Astrocyte (in vitro differentiated cells and primary cell): ENCODE data around the gene APC2. TPM values are rescaled to one million over a fixed set of nuclear protein-coding genes. Genes with fewer than 3 reads are reported as not detected.

Source experiments
- DNase-seq: peaks from one replicate; pipeline ENCODE4 v3.0.0-alpha.2; 2010; ENCODE audit warnings: low read depth
- FAIRE-seq: peaks from 2 replicates; lab custom pipeline; 2011; peaks lifted over from hg19 to GRCh38; lab: Jason Lieb, UNC
- H2AFZ ChIP-seq: 2 replicates; pipeline ENCODE4 v1.6.0; 2012; ENCODE audit warnings: low read depth, low read length, inconsistent platforms
- H3K27ac ChIP-seq: 2 replicates; pipeline ENCODE4 v1.5.1; 2011; ENCODE audit warnings: low read depth, low read length, inconsistent platforms
- H3K27me3 ChIP-seq: 2 replicates; pipeline ENCODE4 v1.6.0; 2011; ENCODE audit warnings: low read length, inconsistent platforms; ENCODE audit not compliant: insufficient read depth
- H3K36me3 ChIP-seq: 2 replicates; pipeline ENCODE4 v1.5.1; 2011; ENCODE audit warnings: low read length, inconsistent platforms; ENCODE audit not compliant: insufficient read depth
- H3K4me1 ChIP-seq: 2 replicates; pipeline ENCODE4 v1.5.1; 2011; ENCODE audit warnings: low read length, inconsistent platforms; ENCODE audit not compliant: insufficient read depth
- H3K4me2 ChIP-seq: 2 replicates; pipeline ENCODE4 v1.6.0; 2012; ENCODE audit warnings: low read length, inconsistent platforms
- H3K4me3 ChIP-seq: 2 replicates; pipeline ENCODE4 v1.5.1; 2011; ENCODE audit warnings: low read depth, mild to moderate bottlenecking, low read length, inconsistent platforms; ENCODE audit not compliant: insufficient read depth
- H3K79me2 ChIP-seq: 2 replicates; pipeline ENCODE4 v1.6.0; 2012; ENCODE audit warnings: mild to moderate bottlenecking, low read length, inconsistent platforms; ENCODE audit not compliant: insufficient read depth
- H3K9ac ChIP-seq: 2 replicates; pipeline ENCODE4 v1.6.0; 2012; ENCODE audit warnings: mild to moderate bottlenecking, low read length, inconsistent platforms
- H3K9me3 ChIP-seq: 2 replicates; pipeline ENCODE4 v1.5.1; 2012; ENCODE audit warnings: low read depth, mild to moderate bottlenecking, low read length, inconsistent platforms; ENCODE audit not compliant: insufficient read depth
- H4K20me1 ChIP-seq: 2 replicates; pipeline ENCODE4 v1.6.0; 2012; ENCODE audit warnings: low read length, inconsistent platforms; ENCODE audit not compliant: insufficient read depth
- H3K27ac Mint-ChIP-seq: one replicate; pipeline ENCODE4 v1.8.0; 2021; ENCODE audit warnings: mild to moderate bottlenecking, mixed read lengths; ENCODE audit not compliant: unreplicated experiment
- H3K27me3 Mint-ChIP-seq: one replicate; pipeline ENCODE4 v1.8.0; 2021; ENCODE audit warnings: low read depth, mixed read lengths; ENCODE audit not compliant: unreplicated experiment
- H3K36me3 Mint-ChIP-seq: one replicate; pipeline ENCODE4 v1.8.0; 2021; ENCODE audit warnings: low read depth, mixed read lengths; ENCODE audit not compliant: unreplicated experiment
- H3K4me1 Mint-ChIP-seq: one replicate; pipeline ENCODE4 v1.8.0; 2021; ENCODE audit warnings: low read depth, mixed read lengths; ENCODE audit not compliant: unreplicated experiment
- H3K4me3 Mint-ChIP-seq: one replicate; pipeline ENCODE4 v1.8.0; 2021; ENCODE audit warnings: mild to moderate bottlenecking, moderate library complexity, mixed read lengths; ENCODE audit not compliant: unreplicated experiment
- H3K9me3 Mint-ChIP-seq: one replicate; pipeline ENCODE4 v1.8.0; 2021; ENCODE audit warnings: mild to moderate bottlenecking, mixed read lengths; ENCODE audit not compliant: unreplicated experiment
- CTCF ChIP-seq: IDR thresholded peaks from 2 replicates; pipeline ENCODE4 v1.5.1; 2011; ENCODE audit warnings: low read depth, mild to moderate bottlenecking, inconsistent platforms, low read length, moderate library complexity; ENCODE audit not compliant: insufficient read depth
- EZH2 ChIP-seq: IDR thresholded peaks from 2 replicates; pipeline ENCODE4 v1.6.1; 2012; ENCODE audit warnings: mild to moderate bottlenecking, low read length, inconsistent platforms; ENCODE audit not compliant: insufficient read depth
- total RNA-seq: library from RNA; stranded (reverse); gene quantifications from 2 replicates; pipeline ENCODE4 v1.2.1, GENCODE V29; 2021

The APC2 gene
- total RNA-seq, 1 donor from 2014 or later = 7.1 TPM

GRCh38 chr19:1478934-1479707 lies 29.2 kb downstream of the APC2 start, which contains the start of gene C19orf25:
C19orf25 (minus strand) TSS chr19:1479215; CDS start chr19:1478903, 312 bp downstream.
- Mint-ChIP-seq H3K9me3 (no peaks in the 10 kb centered on the region), H3K4me1 (peaks cover 4% of the 10 kb centered on the region), H3K4me3 (peak within 1 kb of the TSS; percentile 97), H3K36me3 (no peaks in the 10 kb centered on the region), H3K27ac (peak within 1 kb of the TSS; percentile 85), H3K27me3 (no peaks in the 10 kb centered on the region)
- H3K79me2 ChIP-seq = peaks cover 23% of the 10 kb centered on the region
- H3K4me2 ChIP-seq = peak within 1 kb of the TSS; percentile 91
- FAIRE-seq (peak; percentile 5), DNase-seq (peak; percentile 76)
- no peaks in the 10 kb centered on the region for H3K27me3 ChIP-seq
- H2AFZ ChIP-seq = peak within 1 kb of the TSS; percentile 95
- peaks cover 6% of the 10 kb centered on the region for H3K4me1 ChIP-seq
- H3K27ac ChIP-seq = peak within 1 kb of the TSS; percentile 52
- peak within 1 kb of the TSS; percentile 85 for H3K9ac ChIP-seq
- TF ChIP-seq EZH2 = no peak
- TF ChIP-seq CTCF = no peak
- peaks cover 31% of the 10 kb centered on the region for H4K20me1 ChIP-seq
- peak within 1 kb of the TSS; percentile 79 for H3K4me3 ChIP-seq
- H3K36me3 ChIP-seq = no peaks in the 10 kb centered on the region
- no peaks in the 10 kb centered on the region for H3K9me3 ChIP-seq

- no peak overlapping the region for H3K4me3 Mint-ChIP-seq
- no peak for TF ChIP-seq EZH2
- no peak for TF ChIP-seq CTCF
- peaks cover 4% of the 10 kb centered on the region for H3K4me1 Mint-ChIP-seq
These were observed 31.4 kb downstream of the APC2 start for GRCh38 chr19:1481224-1481892.

More at GRCh38 chr19:1481224-1481892, 31.4 kb downstream of the APC2 start:
- H3K4me3 ChIP-seq = no peak overlapping the region
- H2AFZ ChIP-seq = no peak overlapping the region
- Mint-ChIP-seq H3K27ac (no peak overlapping the region), H3K9me3 (no peaks in the 10 kb centered on the region), H3K27me3 (no peaks in the 10 kb centered on the region), H3K36me3 (no peaks in the 10 kb centered on the region)
- no peaks in the 10 kb centered on the region for H3K4me1 ChIP-seq
- no peaks in the 10 kb centered on the region for H3K9me3 ChIP-seq
- H3K27ac ChIP-seq = no peak overlapping the region
- peaks cover 20% of the 10 kb centered on the region for H3K79me2 ChIP-seq
- DNase-seq = no peak
- no peak overlapping the region for H3K9ac ChIP-seq
- no peak for FAIRE-seq
- no peaks in the 10 kb centered on the region for H3K36me3 ChIP-seq
- no peaks in the 10 kb centered on the region for H3K27me3 ChIP-seq
- H4K20me1 ChIP-seq = peaks cover 9% of the 10 kb centered on the region
- no peak overlapping the region for H3K4me2 ChIP-seq
